Activated CD8-positive, alpha-beta T cell treated with anti-CD3 and anti-CD28 coated beads for 36 hours (primary cell): Measurements from ENCODE around the gene NAXD. TPM values are rescaled to one million over a fixed set of nuclear protein-coding genes. Genes with fewer than 3 reads are reported as not detected.
"Not testable (repeated sequence)": the region's sequence is repeated elsewhere in the genome, so short reads cannot be mapped to it uniquely, and the experiment has no call there.

ENCODE experiments used
- ATAC-seq: fragments of 200-7000 bp; cut with Tn5 transposase; one replicate; pipeline ENCODE4 v1.10.0; 2021; ENCODE audit warnings: mild to moderate bottlenecking, moderate library complexity
- CTCF ChIA-PET: fragments of 350-600 bp; sonication (Branson Sonifier 250); formaldehyde crosslinking; loops from one replicate; lab custom pipeline; 2021; ENCODE audit warnings: antibody characterized with exemption; lab: Charles Lee
- POLR2A ChIA-PET: fragments of 350-600 bp; sonication (Branson Sonifier 250); formaldehyde crosslinking; loops from one replicate; lab custom pipeline; 2021; ENCODE audit warnings: antibody characterized with exemption; lab: Charles Lee
- DNase-seq: peaks from one replicate; pipeline ENCODE4 v3.0.0-alpha.2; 2020
- H3K27ac Mint-ChIP-seq: one replicate; pipeline ENCODE4 v1.8.0; 2021; ENCODE audit warnings: mild to moderate bottlenecking, mixed read lengths
- H3K27me3 Mint-ChIP-seq: one replicate; pipeline ENCODE4 v1.8.0; 2021; ENCODE audit warnings: mixed read lengths
- H3K36me3 Mint-ChIP-seq: one replicate; pipeline ENCODE4 v1.8.0; 2021; ENCODE audit warnings: low read depth, mixed read lengths
- H3K4me1 Mint-ChIP-seq: one replicate; pipeline ENCODE4 v1.8.0; 2021; ENCODE audit warnings: low read depth, mixed read lengths
- H3K4me3 Mint-ChIP-seq: one replicate; pipeline ENCODE4 v1.8.0; 2021; ENCODE audit warnings: mild to moderate bottlenecking, moderate library complexity, mixed read lengths
- H3K9me3 Mint-ChIP-seq: one replicate; pipeline ENCODE4 v1.8.0; 2021; ENCODE audit warnings: mixed read lengths
- CTCF ChIP-seq: fragments of 200-600 bp; IDR thresholded peaks from one replicate; pipeline ENCODE4 v1.8.0; 2022; ENCODE audit warnings: antibody characterized with exemption, mild to moderate bottlenecking
- intact Hi-C: fragments of 100-400 bp; cut with micrococcal nuclease; formaldehyde crosslinking; loops from one replicate; pipeline ENCODE4 v1.10.0; 2022
- total RNA-seq, 2 experiments: library from RNA; stranded (reverse); gene quantifications; one replicate each; pipeline ENCODE4 v1.2.3, GENCODE V29; 2021

The NAXD gene
- total RNA-seq, 2 experiments from 2014 or later = 22.7 to 24.8 TPM

GRCh38 chr13:110664673-110665072 is 49.3 kb downstream of the NAXD start:
- ChIA-PET CTCF (no interaction called here), POLR2A (no interaction called here)
- peaks cover 11% of the 10 kb centered on the region for H3K4me1 Mint-ChIP-seq
- peaks cover 55% of the 10 kb centered on the region for H3K36me3 Mint-ChIP-seq
- no peak for ATAC-seq
- no peaks in the 10 kb centered on the region for H3K9me3 Mint-ChIP-seq
- no peaks in the 10 kb centered on the region for H3K27me3 Mint-ChIP-seq
- H3K27ac Mint-ChIP-seq = no peak overlapping the region
- DNase-seq = no peak
- no peak for TF ChIP-seq CTCF
- intact Hi-C loops = no loop called here
- H3K4me3 Mint-ChIP-seq = no peak overlapping the region

- DNase-seq (no peak), ATAC-seq (no peak)
- H3K4me1 Mint-ChIP-seq = peaks cover 5% of the 10 kb centered on the region
- no peak for TF ChIP-seq CTCF
- intact Hi-C loops = no loop called here
- H3K36me3 Mint-ChIP-seq = peaks cover 58% of the 10 kb centered on the region
- no peak overlapping the region for H3K4me3 Mint-ChIP-seq
- no peak overlapping the region for H3K27ac Mint-ChIP-seq
- POLR2A ChIA-PET = interaction anchor here (0.6 kb wide), 1 partner anchor 777 kb away, joined by 3 read pairs; no protein-coding TSS in a partner anchor
- no peaks in the 10 kb centered on the region for H3K9me3 Mint-ChIP-seq
- CTCF ChIA-PET = no interaction called here
- H3K27me3 Mint-ChIP-seq = no peaks in the 10 kb centered on the region
Measured at GRCh38 chr13:110665491-110666254, 50.3 kb downstream of the NAXD start.

GRCh38 chr13:110666255-110666533 is 50.8 kb downstream of the NAXD start:
- Mint-ChIP-seq H3K4me1 (peaks cover 8% of the 10 kb centered on the region), H3K27me3 (no peaks in the 10 kb centered on the region), H3K9me3 (no peaks in the 10 kb centered on the region), H3K36me3 (peaks cover 59% of the 10 kb centered on the region), H3K27ac (no peak overlapping the region), H3K4me3 (no peak overlapping the region)
- ATAC-seq (no peak), DNase-seq (no peak)
- CTCF ChIA-PET = no interaction called here
- POLR2A ChIA-PET = interaction anchor here (0.6 kb wide), 1 partner anchor 776 kb away, joined by 3 read pairs; no protein-coding TSS in a partner anchor
- TF ChIP-seq CTCF = no peak
- intact Hi-C loops = no loop called here

GRCh38 chr13:110669036-110669435 is 53.7 kb downstream of the NAXD start:
- Mint-ChIP-seq H3K4me3 (no peak overlapping the region), H3K27ac (no peak overlapping the region), H3K9me3 (no peaks in the 10 kb centered on the region), H3K27me3 (no peaks in the 10 kb centered on the region), H3K4me1 (peaks cover 21% of the 10 kb centered on the region), H3K36me3 (peaks cover 58% of the 10 kb centered on the region)
- CTCF ChIA-PET = interaction anchor here (1.9 kb wide), 1 partner anchor 12 kb away, joined by 5 read pairs; no protein-coding TSS in a partner anchor
- DNase-seq (no peak), ATAC-seq (no peak)
- intact Hi-C loops = no loop called here
- no peak for TF ChIP-seq CTCF
- POLR2A ChIA-PET = no interaction called here

- H3K27ac Mint-ChIP-seq, POLR2A ChIA-PET, H3K9me3 Mint-ChIP-seq, ATAC-seq, H3K27me3 Mint-ChIP-seq, intact Hi-C loops, H3K4me3 Mint-ChIP-seq, DNase-seq: not testable (repeated sequence)
- Mint-ChIP-seq H3K4me1 (peaks cover 22% of the 10 kb centered on the region), H3K36me3 (peaks cover 65% of the 10 kb centered on the region)
- CTCF ChIA-PET = interaction anchor here (1.9 kb wide), 1 partner anchor 11 kb away, joined by 5 read pairs; no protein-coding TSS in a partner anchor
Measured at GRCh38 chr13:110669814-110670213, 54.5 kb downstream of the NAXD start.
